Measurements from ENCODE around the gene PDYN.

PDYN gene

DNA sequence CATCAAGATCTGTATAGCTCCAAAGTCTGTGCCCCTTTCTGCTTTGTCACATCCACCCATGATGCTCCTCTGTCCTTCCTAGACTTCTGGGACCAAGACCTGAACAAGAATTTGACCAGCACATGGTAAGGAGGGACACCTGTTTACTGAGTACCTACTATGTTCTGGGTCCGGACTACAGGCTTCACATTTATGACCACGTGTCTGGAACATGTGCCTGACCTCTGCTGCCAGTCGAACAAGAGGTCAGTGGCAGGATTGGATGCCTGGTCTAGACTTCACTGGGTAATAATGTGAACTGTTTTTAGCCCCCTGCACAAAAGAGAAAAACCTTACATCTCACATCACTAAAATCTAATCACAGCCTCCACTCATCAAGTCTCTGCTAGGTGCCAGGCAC is 7.3 kb upstream of the PDYN start:
- H3K36me3 Mint-ChIP-seq: no peaks in the 10 kb centered on the region

DNA sequence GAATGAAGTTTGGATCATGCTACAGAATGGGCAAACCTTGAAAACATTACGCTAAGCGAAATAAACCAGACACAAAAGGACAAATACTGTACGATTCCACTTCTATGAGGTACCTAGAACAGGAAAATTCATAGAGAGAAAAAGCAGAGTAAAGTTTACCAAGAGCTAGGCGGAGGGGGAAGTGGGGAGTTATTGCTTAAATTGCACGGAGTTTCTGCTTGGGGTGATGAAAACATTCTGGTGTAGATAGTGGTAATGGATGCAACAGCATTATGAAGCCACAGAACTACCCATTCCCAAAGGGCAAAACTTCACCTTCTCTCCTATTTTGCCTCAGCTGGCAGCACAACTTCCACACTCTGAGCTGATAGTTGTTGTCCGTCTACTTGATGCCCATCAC is 6.4 kb upstream of the PDYN start:
- Mint-ChIP-seq H3K36me3 (no peaks in the 10 kb centered on the region), H3K4me1 (no peaks in the 10 kb centered on the region), H3K9me3 (no peaks in the 10 kb centered on the region), H3K27ac (no peak overlapping the region), H3K4me3 (no peak overlapping the region), H3K27me3 (peaks cover 16% of the 10 kb centered on the region)

More for the DNA sequence above, 7.3 kb upstream of the PDYN start:
- no peak overlapping the region for H3K27ac Mint-ChIP-seq
- no peaks in the 10 kb centered on the region for H3K9me3 Mint-ChIP-seq
- no peaks in the 10 kb centered on the region for H3K4me1 Mint-ChIP-seq
- no peak overlapping the region for H3K4me3 Mint-ChIP-seq
- peaks cover 12% of the 10 kb centered on the region for H3K27me3 Mint-ChIP-seq

- no peak overlapping the region for H3K4me3 Mint-ChIP-seq
Measured at GRCh38 chr20:1998715-1999114, 4.9 kb upstream of the PDYN start.

DNA sequence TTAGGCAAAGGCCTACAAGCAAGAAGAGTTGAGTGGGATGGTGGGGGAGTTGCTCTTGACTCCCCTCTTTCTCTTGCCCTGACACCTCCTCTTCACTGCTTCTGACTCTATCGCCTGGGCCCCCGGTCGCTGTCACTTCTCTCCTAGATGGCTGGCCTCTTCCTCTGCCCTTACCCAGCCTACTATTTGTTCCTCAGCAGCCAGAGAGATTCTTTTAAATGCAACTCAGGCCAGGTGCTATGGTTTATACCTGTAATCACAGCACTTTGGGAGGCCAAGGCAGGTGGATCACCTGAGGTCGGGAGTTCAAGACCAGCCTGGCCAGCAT is 4.3 kb upstream of the PDYN start:
- H3K27me3 Mint-ChIP-seq: peaks cover 20% of the 10 kb centered on the region

More at GRCh38 chr20:1998715-1999114, 4.9 kb upstream of the PDYN start:
- H3K27me3 Mint-ChIP-seq: peaks cover 20% of the 10 kb centered on the region
- no peaks in the 10 kb centered on the region for H3K4me1 Mint-ChIP-seq
- H3K9me3 Mint-ChIP-seq: no peaks in the 10 kb centered on the region
- H3K36me3 Mint-ChIP-seq: no peaks in the 10 kb centered on the region
- H3K27ac Mint-ChIP-seq: no peak overlapping the region

GRCh38 chr20:1997483-1998192 is 3.8 kb upstream of the PDYN start:
- Mint-ChIP-seq H3K27ac (no peak overlapping the region), H3K27me3 (peaks cover 21% of the 10 kb centered on the region), H3K36me3 (no peaks in the 10 kb centered on the region), H3K9me3 (no peaks in the 10 kb centered on the region), H3K4me3 (no peak overlapping the region), H3K4me1 (no peaks in the 10 kb centered on the region)

More for the DNA sequence above, 4.3 kb upstream of the PDYN start:
- Mint-ChIP-seq H3K36me3 (no peaks in the 10 kb centered on the region), H3K27ac (no peak overlapping the region), H3K4me1 (no peaks in the 10 kb centered on the region), H3K9me3 (no peaks in the 10 kb centered on the region), H3K4me3 (no peak overlapping the region)

DNA sequence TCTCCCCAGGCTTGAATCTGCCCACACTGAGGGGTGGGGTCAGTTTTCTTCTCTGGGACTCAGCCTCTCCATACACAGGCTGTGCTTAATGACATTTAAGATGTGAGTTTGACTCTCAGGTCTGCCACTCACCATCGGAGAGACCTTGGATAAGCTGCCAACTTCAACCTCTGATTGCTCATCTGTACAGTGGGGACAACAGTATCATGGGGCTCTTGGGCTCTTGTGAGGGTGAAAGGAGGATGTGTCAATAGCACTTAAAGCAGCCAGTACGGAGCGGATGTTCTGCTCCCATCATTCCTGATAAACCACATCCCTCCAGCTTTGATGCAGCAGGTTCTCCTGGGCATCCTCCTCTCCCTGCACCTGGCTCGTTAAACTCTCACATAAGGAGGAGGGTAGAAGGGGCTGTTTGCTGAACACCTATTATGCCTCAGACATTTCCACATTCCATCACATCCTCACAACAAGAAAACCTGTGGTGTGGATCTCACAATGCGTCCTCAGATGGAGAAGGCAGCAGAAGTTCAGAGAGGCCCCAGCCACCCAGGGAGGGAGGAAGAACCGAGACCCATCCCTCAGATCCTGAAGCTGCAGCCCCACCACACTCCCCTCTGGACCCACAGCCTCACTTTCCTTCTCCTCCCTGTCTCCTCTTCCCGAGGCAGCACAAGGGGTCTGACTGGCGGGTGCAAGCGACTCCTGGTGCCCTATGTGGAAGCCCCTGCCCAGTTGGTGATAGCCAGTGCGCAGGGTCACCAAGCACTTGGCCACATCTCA is 1.9 kb upstream of the PDYN start:
- H3K27me3 Mint-ChIP-seq: peaks cover 16% of the 10 kb centered on the region
- no peaks in the 10 kb centered on the region for H3K36me3 Mint-ChIP-seq
- no peak overlapping the region for H3K4me3 Mint-ChIP-seq
- H3K27ac Mint-ChIP-seq: no peak overlapping the region
- no peaks in the 10 kb centered on the region for H3K4me1 Mint-ChIP-seq
- H3K9me3 Mint-ChIP-seq: no peaks in the 10 kb centered on the region

- H3K27me3 Mint-ChIP-seq: peaks cover 16% of the 10 kb centered on the region
- H3K36me3 Mint-ChIP-seq: no peaks in the 10 kb centered on the region
- no peaks in the 10 kb centered on the region for H3K9me3 Mint-ChIP-seq
- no peaks in the 10 kb centered on the region for H3K4me1 Mint-ChIP-seq
- H3K27ac Mint-ChIP-seq: no peak overlapping the region
- H3K4me3 Mint-ChIP-seq: no peak overlapping the region
Measured at GRCh38 chr20:1994627-1995026, 769 bp upstream of the PDYN start.

DNA sequence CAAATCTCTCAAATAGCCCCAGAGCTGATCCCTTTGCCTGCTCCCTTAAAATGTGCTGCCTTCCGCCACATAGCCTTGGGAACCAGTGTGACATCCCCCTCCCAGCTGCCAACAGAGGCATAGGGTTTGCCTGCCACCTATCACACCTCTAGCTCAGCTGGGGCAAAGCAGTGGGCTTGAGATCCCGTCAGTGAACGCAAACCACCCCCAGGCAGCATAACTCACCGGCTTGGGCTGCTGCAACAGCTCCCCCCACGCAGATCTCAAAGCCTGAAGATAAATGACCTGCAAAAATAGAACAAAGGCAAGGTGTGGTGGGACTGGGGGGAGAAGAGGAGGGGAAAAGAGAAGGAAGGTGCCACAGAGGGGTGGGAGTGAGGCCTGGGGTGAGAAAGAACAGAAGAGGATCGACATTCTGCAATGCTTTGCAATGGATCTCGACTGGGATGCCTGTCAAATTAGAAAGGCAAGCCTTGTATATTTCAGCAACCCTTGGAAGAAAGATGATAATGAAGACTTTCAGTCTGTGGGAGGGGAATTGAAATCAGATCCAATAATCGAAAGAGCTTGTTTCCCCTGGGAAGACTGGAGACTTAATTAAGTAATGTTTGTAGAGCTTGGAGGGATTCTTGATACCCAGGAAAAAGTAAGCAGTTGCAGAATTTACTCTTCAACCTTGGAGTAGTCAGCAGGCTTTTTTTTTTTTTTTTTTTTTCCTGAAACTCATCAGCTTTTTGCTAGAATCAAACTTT is 1.3 kb downstream of the PDYN start:
- H3K9me3 Mint-ChIP-seq: no peaks in the 10 kb centered on the region
- H3K27me3 Mint-ChIP-seq: peaks cover 15% of the 10 kb centered on the region
- no peaks in the 10 kb centered on the region for H3K4me1 Mint-ChIP-seq
- no peak overlapping the region for H3K4me3 Mint-ChIP-seq
- H3K27ac Mint-ChIP-seq: no peak overlapping the region
- H3K36me3 Mint-ChIP-seq: no peaks in the 10 kb centered on the region

DNA sequence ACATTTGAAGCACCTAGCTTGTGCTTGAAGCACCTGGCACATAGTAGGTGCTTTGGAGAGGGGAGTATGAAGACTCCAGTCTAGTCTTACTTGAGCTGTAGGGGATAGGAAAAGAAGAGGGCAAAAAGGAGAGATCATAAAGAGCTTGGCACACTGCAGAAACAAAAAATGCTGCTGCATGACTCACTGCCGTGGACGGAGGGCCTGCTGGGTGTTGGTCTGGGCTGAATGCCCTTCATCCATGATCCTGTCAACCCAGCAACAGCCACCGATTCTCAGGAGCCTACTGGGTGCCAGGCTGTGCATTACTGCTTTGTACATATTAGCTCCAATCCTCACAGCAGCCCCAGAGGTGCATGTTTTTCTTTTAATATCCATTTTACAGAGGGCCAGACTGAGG is 6.0 kb downstream of the PDYN start:
- H3K4me3 Mint-ChIP-seq: no peak overlapping the region
- H3K36me3 Mint-ChIP-seq: no peaks in the 10 kb centered on the region
- peaks cover 15% of the 10 kb centered on the region for H3K27me3 Mint-ChIP-seq
- H3K4me1 Mint-ChIP-seq: no peaks in the 10 kb centered on the region
- H3K27ac Mint-ChIP-seq: no peak overlapping the region
- H3K9me3 Mint-ChIP-seq: no peaks in the 10 kb centered on the region

GRCh38 chr20:1983301-1983700 is 10.6 kb downstream of the PDYN start:
- Mint-ChIP-seq H3K4me3 (no peak overlapping the region), H3K9me3 (no peaks in the 10 kb centered on the region), H3K4me1 (no peaks in the 10 kb centered on the region), H3K36me3 (no peaks in the 10 kb centered on the region), H3K27me3 (peaks cover 21% of the 10 kb centered on the region), H3K27ac (no peak overlapping the region)

DNA sequence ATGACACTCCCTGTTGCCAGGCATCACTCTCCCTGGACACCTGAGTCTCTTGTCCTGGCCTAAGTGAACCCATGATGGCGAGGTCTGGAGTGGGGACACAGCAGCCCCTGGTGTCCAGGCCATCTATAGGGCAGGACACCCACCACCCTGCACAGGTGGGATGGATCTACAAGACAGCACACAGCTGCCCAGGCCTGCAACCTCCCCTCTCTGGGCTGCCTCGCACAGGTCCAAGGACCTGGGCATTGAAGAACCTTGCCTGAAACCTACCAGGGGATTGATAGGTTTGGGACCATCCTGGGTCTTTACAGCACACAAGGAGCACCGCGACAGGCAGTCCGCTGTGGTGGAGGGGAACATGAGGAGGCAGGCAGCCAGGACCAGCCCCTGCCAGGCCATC is 11.2 kb downstream of the PDYN start:
- no peaks in the 10 kb centered on the region for H3K36me3 Mint-ChIP-seq
- H3K4me3 Mint-ChIP-seq: no peak overlapping the region
- no peaks in the 10 kb centered on the region for H3K9me3 Mint-ChIP-seq
- no peak overlapping the region for H3K27ac Mint-ChIP-seq
- peaks cover 20% of the 10 kb centered on the region for H3K27me3 Mint-ChIP-seq
- H3K4me1 Mint-ChIP-seq: no peaks in the 10 kb centered on the region

DNA sequence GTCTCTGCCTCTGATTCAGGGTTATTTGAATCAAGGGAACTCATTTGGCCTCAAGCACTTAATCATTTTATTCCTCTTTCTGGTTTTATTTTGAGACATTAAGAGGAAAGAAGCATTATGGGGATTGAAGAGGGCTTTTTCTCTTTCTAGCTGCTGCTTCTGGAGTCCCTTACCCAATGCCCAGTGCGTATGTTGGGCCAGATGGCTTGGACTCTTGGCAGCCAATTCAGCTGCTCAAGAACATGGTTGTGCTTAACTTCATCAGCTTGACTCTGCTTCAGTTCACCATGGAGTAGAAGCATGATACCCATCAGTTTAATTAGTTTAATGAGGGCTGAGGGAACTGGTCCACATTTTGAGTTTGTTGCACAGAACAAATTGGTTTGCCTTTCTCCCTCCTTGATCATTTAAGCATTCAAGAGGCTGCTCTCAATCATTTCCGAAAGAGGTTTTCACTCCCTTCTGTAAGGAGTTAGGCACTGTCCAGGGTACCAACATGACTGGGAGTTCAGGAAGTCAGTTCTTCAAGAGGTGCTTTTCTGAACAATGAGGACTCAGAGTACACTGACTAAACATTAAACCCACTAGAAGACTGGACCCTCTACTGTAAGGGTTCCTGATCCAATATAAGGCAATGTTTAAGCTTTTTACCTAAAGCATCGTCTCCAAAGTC is 14.6 kb downstream of the PDYN start:
- H3K36me3 Mint-ChIP-seq: no peaks in the 10 kb centered on the region
- no peaks in the 10 kb centered on the region for H3K9me3 Mint-ChIP-seq
- no peak overlapping the region for H3K27ac Mint-ChIP-seq
- peaks cover 18% of the 10 kb centered on the region for H3K27me3 Mint-ChIP-seq
- H3K4me3 Mint-ChIP-seq: no peak overlapping the region
- no peaks in the 10 kb centered on the region for H3K4me1 Mint-ChIP-seq

DNA sequence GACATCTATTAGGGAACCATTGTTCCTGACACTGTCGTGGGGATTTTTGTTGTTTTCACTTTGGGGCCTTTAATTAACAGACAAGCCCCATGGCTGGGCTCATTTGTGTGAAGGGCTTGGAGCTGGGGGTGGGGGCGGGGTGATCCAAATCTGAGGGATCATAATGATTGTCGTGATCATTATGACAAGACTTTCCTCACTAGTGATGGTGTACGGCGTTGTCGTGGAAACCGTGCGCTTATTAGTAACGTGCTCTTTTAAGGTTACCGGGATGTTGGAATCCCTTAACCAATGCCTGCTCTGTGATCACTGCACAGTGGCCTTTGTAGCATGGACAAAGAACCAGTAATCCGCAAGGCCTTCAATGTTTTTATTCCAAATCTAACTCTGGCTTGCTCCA is 18.6 kb downstream of the PDYN start:
- no peaks in the 10 kb centered on the region for H3K9me3 Mint-ChIP-seq
- no peaks in the 10 kb centered on the region for H3K36me3 Mint-ChIP-seq
- no peak overlapping the region for H3K4me3 Mint-ChIP-seq
- no peaks in the 10 kb centered on the region for H3K4me1 Mint-ChIP-seq
- peaks cover 13% of the 10 kb centered on the region for H3K27me3 Mint-ChIP-seq
- no peak overlapping the region for H3K27ac Mint-ChIP-seq

DNA sequence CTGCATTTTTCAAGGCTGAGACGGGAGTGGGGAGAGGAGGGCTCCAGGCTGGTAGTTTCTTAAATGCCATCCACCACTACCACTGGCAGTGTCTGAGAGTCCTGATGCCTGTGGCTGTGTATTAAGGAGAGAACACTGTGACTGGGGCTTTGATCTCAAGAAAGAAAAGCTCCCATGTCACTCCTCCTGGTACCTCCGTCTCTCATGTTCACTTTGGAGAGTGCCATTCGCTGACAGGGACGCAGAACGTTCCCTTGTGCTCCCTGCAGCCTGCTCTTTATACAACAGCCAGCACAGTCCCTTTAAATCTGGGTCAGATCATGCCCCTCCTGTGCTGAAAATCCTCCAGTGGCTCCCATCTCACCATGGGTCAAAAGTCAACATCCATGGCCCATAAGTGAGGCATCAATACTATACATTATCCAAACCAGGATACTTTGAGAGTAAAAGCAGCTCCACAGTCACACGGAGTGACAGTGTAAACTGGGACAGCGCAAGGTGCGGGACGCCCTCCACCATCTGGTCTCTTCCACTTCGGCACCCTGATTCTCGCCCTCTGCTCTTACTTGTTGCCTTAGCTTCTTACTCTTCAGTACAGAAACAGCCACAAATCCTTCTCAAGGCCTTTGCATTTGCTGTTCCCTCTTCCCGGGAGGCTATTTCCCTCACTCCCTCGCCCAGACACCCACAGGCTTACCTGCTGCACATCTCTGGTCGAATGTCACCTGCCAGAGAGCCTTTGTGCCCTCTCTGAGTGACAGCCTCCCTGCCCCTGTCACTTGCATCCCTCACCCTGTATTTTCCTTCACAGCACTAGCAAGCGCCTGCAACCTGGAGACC is 20.0 kb downstream of the PDYN start:
- H3K9me3 Mint-ChIP-seq: no peaks in the 10 kb centered on the region
- H3K27me3 Mint-ChIP-seq: peaks cover 9% of the 10 kb centered on the region
- no peaks in the 10 kb centered on the region for H3K36me3 Mint-ChIP-seq

More for the DNA sequence above, 20.0 kb downstream of the PDYN start:
- no peak overlapping the region for H3K4me3 Mint-ChIP-seq
- H3K27ac Mint-ChIP-seq: no peak overlapping the region
- H3K4me1 Mint-ChIP-seq: no peaks in the 10 kb centered on the region
